ENCODE measurements around the gene LIN28B. TPM values are rescaled to one million over a fixed set of nuclear protein-coding genes. Genes with fewer than 3 reads are reported as not detected.
A peak's percentile ranks its signal among the peaks of the same experiment; 100 is the strongest.

The LIN28B gene
- total and polyA plus RNA-seq, 12 donors, result 0.08 to 8.7 (median 0.09) TPM; not detected in 7

GRCh38 chr6:105111105-105111504 lies 154.2 kb downstream of the LIN28B start:
- Histone ChIP-seq H3K4me3 (no peak overlapping the region), H3K27me3 (no peaks in the 10 kb centered on the region), H3K36me3 (replicated peaks in 1 of 2) (no peaks in the 10 kb centered on the region), H3K27ac (no peak overlapping the region), H3K9me3 (replicated peaks in 1 of 3) (no peaks in the 10 kb centered on the region), H3K4me1 (replicated peaks in 1 of 2) (no peaks in the 10 kb centered on the region)
- intact Hi-C loops (cut with DNase I), result no loop called here
- TF ChIP-seq POLR2A (IDR thresholded peaks at IDR 0.05), result no peak
- no peak for TF ChIP-seq CTCF (IDR thresholded peaks at IDR 0.05)
- 73 to 83% (median 79%) methylated on average over 3 of the region's 3 CpGs for WGBS, 4 donors
- no peak for DNase-seq

GRCh38 chr6:105111871-105112270 lies 155.0 kb downstream of the LIN28B start:
- Histone ChIP-seq H3K4me1 (replicated peaks in 1 of 2) (no peaks in the 10 kb centered on the region), H3K4me3 (no peak overlapping the region), H3K27ac (no peak overlapping the region), H3K9me3 (replicated peaks in 1 of 3) (no peaks in the 10 kb centered on the region), H3K27me3 (no peaks in the 10 kb centered on the region), H3K36me3 (replicated peaks in 1 of 2) (no peaks in the 10 kb centered on the region)
- WGBS, 4 donors, result 87 to 99% (median 95%) methylated on average over 2 of the region's 2 CpGs
- intact Hi-C loops (cut with DNase I), result no loop called here
- DNase-seq, result no peak
- TF ChIP-seq CTCF (IDR thresholded peaks at IDR 0.05) (no peak), POLR2A (IDR thresholded peaks at IDR 0.05) (no peak)

GRCh38 chr6:105112577-105112976 lies 155.7 kb downstream of the LIN28B start:
- intact Hi-C loops (cut with DNase I), result no loop called here

GRCh38 chr6:105113422-105113821 lies 156.5 kb downstream of the LIN28B start:
- H3K36me3 ChIP-seq (replicated peaks in 1 of 2), result no peaks in the 10 kb centered on the region
- no peak overlapping the region for H3K27ac ChIP-seq
- no peak overlapping the region for H3K4me3 ChIP-seq
- peak in 1 of 7 donors; percentile 17 for DNase-seq
- TF ChIP-seq CTCF (IDR thresholded peaks at IDR 0.05) (no peak), POLR2A (IDR thresholded peaks at IDR 0.05) (no peak)
- no peaks in the 10 kb centered on the region for H3K27me3 ChIP-seq
- WGBS, 4 donors, result 52 to 71% (median 61%) methylated on average over 5 to 6 of the region's 6 CpGs
- no peaks in the 10 kb centered on the region for H3K9me3 ChIP-seq (replicated peaks in 1 of 3)
- intact Hi-C loops (cut with DNase I), result no loop called here
- no peaks in the 10 kb centered on the region for H3K4me1 ChIP-seq (replicated peaks in 1 of 2)

More at GRCh38 chr6:105112577-105112976, 155.7 kb downstream of the LIN28B start:
- 89 to 96% (median 94%) methylated on average over 1 of the region's 1 CpG for WGBS, 4 donors
- no peak for TF ChIP-seq CTCF (IDR thresholded peaks at IDR 0.05)
- TF ChIP-seq POLR2A (IDR thresholded peaks at IDR 0.05), result no peak
- no peaks in the 10 kb centered on the region for H3K9me3 ChIP-seq (replicated peaks in 1 of 3)
- no peaks in the 10 kb centered on the region for H3K4me1 ChIP-seq (replicated peaks in 1 of 2)
- no peak overlapping the region for H3K27ac ChIP-seq
- DNase-seq, result no peak
- no peak overlapping the region for H3K4me3 ChIP-seq
- no peaks in the 10 kb centered on the region for H3K36me3 ChIP-seq (replicated peaks in 1 of 2)
- H3K27me3 ChIP-seq, result no peaks in the 10 kb centered on the region

All from adrenal gland (tissue), 12 donors.